Chondrocyte (in vitro differentiated cells): ENCODE data around the gene IRAK3. TPM values are rescaled to one million over a fixed set of nuclear protein-coding genes. Genes with fewer than 3 reads are reported as not detected.
"Not testable (repeated sequence)": the region's sequence is repeated elsewhere in the genome, so short reads cannot be mapped to it uniquely, and the experiment has no call there.

Experiments
- DNase-seq: peaks from one replicate; pipeline ENCODE4 v3.0.0; 2021; ENCODE audit warnings: mixed read lengths, low spot score
- H3K27ac Mint-ChIP-seq: one replicate; pipeline ENCODE4 v1.8.0; 2021; ENCODE audit warnings: mild to moderate bottlenecking, moderate library complexity, mixed read lengths; ENCODE audit not compliant: unreplicated experiment
- H3K27me3 Mint-ChIP-seq: 2 replicates; pipeline ENCODE4 v1.8.0; 2021; ENCODE audit warnings: low read depth, mixed read lengths
- H3K36me3 Mint-ChIP-seq: 2 replicates; pipeline ENCODE4 v1.8.0; 2021; ENCODE audit warnings: low read depth, mixed read lengths
- H3K4me1 Mint-ChIP-seq: 2 replicates; pipeline ENCODE4 v1.8.0; 2021; ENCODE audit warnings: low read depth, mild to moderate bottlenecking, mixed read lengths
- H3K4me3 Mint-ChIP-seq: one replicate; pipeline ENCODE4 v1.8.0; 2021; ENCODE audit warnings: mild to moderate bottlenecking, moderate library complexity, mixed read lengths; ENCODE audit not compliant: unreplicated experiment
- H3K9me3 Mint-ChIP-seq: 2 replicates; pipeline ENCODE4 v1.8.0; 2021; ENCODE audit warnings: low read depth, mixed read lengths
- CTCF ChIP-seq: fragments of 200-600 bp; sonication (generic); IDR thresholded peaks from 2 replicates; pipeline ENCODE4 v1.5.0; 2021; ENCODE audit warnings: antibody characterized with exemption, mild to moderate bottlenecking, moderate library complexity
- total RNA-seq: library from RNA; stranded (reverse); gene quantifications from 3 replicates; pipeline ENCODE4 v1.2.1, GENCODE V29; 2021

Gene IRAK3
- total RNA-seq, 1 donor from 2014 or later: 1.9 TPM

DNA sequence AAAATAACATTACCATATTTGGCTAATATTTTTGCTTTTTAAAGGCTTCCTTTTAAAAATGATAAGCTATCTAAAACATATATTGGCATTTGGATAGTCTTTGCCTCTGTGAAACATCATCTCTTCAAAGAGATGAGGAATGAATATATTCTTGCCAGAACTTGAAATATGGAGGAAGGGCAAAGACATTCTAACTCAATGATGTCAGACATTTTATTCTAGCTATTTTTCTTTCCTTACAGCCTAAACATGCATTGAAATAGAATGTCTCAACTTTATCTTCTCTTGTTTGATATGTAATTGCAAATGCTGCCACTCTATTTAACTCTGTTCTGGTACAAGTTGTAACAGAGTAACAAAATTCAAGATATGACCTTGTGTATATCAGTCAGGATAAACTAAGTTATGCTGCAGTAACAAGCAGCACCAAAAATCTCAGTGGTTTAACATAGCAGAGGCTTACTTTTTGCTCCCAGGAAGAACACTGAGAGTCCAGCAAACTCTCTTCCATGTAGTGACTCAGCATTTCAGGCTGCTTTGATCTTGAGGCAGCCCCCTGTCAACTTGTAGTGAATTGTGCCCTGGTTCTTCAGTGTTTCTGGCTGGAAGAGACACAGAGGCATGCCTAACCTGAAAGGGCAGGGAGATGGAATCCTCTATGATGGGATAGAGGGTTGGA is 11.0 kb downstream of the IRAK3 start:
- Mint-ChIP-seq H3K27me3 (peaks cover 6% of the 10 kb centered on the region), H3K9me3 (peaks cover 7% of the 10 kb centered on the region), H3K36me3 (no peaks in the 10 kb centered on the region), H3K4me3 (no peak overlapping the region), H3K27ac (no peak overlapping the region), H3K4me1 (peaks cover 20% of the 10 kb centered on the region)
- TF ChIP-seq CTCF: no peak
- no peak for DNase-seq

DNA sequence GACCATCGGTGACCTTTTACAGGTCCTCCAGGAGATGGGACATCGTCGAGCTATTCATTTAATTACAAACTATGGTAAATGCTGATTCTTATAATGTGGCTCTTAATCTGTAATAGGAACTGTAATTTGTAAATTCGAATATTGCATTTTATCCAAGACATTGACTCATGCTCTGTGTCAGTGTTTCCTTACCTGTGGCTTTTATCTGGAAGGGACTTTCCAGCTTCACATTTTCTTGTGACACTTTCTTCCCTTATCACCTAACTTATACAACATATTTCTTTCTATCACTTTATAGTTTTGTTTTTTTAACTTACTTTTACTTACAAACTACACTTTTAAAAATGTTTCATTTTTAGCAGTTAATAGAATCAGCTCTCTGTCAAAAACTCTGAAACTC is 14.8 kb downstream of the IRAK3 start:
- peaks cover 7% of the 10 kb centered on the region for H3K4me1 Mint-ChIP-seq
- peaks cover 8% of the 10 kb centered on the region for H3K36me3 Mint-ChIP-seq
- DNase-seq: no peak
- no peak overlapping the region for H3K4me3 Mint-ChIP-seq
- no peak overlapping the region for H3K27ac Mint-ChIP-seq
- H3K9me3 Mint-ChIP-seq: peaks cover 12% of the 10 kb centered on the region
- TF ChIP-seq CTCF: no peak
- H3K27me3 Mint-ChIP-seq: peaks cover 22% of the 10 kb centered on the region

DNA sequence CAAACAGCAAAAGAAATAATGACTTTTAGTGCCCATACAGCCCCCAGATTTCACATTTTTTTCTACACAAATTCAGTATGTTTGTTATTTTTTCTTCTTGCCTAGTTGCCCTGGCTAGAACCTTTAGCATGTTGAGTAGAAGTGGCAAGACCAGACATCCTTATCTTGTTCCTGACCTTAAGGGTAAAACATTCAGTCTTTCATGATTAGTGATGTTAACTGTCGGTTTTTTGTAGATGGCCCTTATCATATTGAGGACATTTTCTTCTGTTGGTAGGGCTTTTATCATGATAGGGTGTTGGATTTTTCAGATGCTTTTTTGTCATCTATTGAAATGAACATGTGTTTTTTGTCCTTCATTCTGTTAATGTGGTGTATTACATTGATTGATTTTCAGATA is 17.1 kb downstream of the IRAK3 start:
- no peak overlapping the region for H3K4me3 Mint-ChIP-seq
- H3K27ac Mint-ChIP-seq: no peak overlapping the region
- H3K27me3 Mint-ChIP-seq: peaks cover 22% of the 10 kb centered on the region
- peaks cover 5% of the 10 kb centered on the region for H3K9me3 Mint-ChIP-seq
- TF ChIP-seq CTCF: no peak
- peaks cover 8% of the 10 kb centered on the region for H3K36me3 Mint-ChIP-seq
- DNase-seq: no peak
- H3K4me1 Mint-ChIP-seq: no peaks in the 10 kb centered on the region

DNA sequence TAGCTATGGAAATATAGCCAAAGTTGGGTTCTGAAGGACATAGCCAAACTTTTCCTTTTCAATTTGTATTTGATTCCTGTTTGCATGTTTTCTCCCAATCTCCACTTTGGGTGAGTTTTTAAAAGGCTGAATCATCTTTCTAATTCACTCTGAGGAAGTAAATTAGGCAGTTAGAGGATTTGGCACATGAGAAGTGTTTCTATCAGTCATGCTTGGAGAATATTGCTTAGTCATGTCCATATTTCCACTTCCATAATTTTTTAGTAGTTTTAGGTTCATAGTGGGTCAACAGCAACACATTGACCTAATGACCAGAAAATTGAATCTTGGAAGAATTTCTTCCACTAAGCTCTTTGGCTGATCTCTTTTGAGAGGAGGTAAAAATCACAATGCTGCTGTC is 21.8 kb downstream of the IRAK3 start:
- no peak for DNase-seq
- no peak overlapping the region for H3K27ac Mint-ChIP-seq
- peaks cover 8% of the 10 kb centered on the region for H3K9me3 Mint-ChIP-seq
- H3K27me3 Mint-ChIP-seq: peaks cover 11% of the 10 kb centered on the region
- no peak for TF ChIP-seq CTCF
- no peak overlapping the region for H3K4me3 Mint-ChIP-seq
- no peaks in the 10 kb centered on the region for H3K4me1 Mint-ChIP-seq
- H3K36me3 Mint-ChIP-seq: peaks cover 11% of the 10 kb centered on the region

DNA sequence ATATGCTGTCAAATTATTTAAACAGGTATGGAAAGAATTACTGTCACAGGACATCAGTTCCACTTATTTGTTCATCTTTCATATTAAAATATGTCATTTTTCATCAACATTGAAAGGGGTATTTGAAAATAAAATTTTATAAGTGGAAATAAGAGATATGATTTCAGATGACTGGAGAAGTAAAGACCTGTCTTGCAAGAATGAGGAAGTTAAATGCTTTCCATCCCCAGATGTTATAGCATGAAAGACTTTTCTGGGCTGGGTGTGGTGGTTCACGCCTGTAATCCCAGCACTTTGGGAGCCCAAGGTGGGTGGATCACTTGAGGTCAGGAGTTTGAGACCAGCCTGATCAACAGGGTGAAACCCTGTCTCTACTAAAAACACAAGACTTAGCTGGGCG is 22.6 kb downstream of the IRAK3 start:
- H3K27ac Mint-ChIP-seq, H3K4me3 Mint-ChIP-seq: not testable (repeated sequence)
- H3K36me3 Mint-ChIP-seq: peaks cover 10% of the 10 kb centered on the region

GRCh38 chr12:66213011-66213410 is 24.0 kb downstream of the IRAK3 start:
- H3K4me3 Mint-ChIP-seq, H3K36me3 Mint-ChIP-seq, H3K4me1 Mint-ChIP-seq, H3K9me3 Mint-ChIP-seq, DNase-seq, H3K27ac Mint-ChIP-seq, H3K27me3 Mint-ChIP-seq: not testable (repeated sequence)

More for the DNA sequence above, 22.6 kb downstream of the IRAK3 start:
- not testable (repeated sequence) for H3K4me1 Mint-ChIP-seq, H3K27me3 Mint-ChIP-seq, DNase-seq, H3K9me3 Mint-ChIP-seq
